KG1 (cell line): ENCODE data around the gene PAK1IP1.
"Not testable (repeated sequence)": the region's sequence is repeated elsewhere in the genome, so short reads cannot be mapped to it uniquely, and the experiment has no call there.

Experiments
- DNase-seq: peaks from one replicate; lab custom pipeline; 2025; lab: John Stamatoyannopoulos, UW

PAK1IP1 gene

DNA sequence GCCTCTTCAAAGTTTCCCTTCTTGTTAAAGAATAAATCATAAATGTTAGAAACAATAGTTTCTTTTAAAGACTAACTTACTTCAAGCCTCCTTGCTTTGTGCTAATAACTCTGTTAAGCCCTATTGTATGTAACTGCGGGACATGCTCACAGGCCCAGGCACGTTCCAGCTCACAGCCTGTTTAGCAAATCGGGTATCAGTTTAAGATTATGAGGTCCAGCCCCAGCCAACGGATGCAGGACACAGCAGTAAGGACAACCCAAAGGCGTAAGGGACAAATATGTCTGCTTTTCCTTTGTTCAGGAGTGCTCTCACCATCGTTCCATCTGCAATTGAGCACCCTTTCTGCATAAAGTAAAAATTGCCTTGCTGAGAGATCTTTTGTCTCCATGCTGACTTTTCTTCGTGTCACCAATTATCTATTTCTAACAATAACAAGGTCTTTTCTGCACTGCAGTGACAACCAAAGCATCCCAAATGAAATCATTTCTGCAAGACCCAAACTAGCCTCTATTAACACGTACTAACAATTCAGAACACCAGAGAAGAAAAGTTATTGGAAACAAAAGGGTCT, 1.7 kb upstream of the PAK1IP1 start:
- DNase-seq: no peak

DNA sequence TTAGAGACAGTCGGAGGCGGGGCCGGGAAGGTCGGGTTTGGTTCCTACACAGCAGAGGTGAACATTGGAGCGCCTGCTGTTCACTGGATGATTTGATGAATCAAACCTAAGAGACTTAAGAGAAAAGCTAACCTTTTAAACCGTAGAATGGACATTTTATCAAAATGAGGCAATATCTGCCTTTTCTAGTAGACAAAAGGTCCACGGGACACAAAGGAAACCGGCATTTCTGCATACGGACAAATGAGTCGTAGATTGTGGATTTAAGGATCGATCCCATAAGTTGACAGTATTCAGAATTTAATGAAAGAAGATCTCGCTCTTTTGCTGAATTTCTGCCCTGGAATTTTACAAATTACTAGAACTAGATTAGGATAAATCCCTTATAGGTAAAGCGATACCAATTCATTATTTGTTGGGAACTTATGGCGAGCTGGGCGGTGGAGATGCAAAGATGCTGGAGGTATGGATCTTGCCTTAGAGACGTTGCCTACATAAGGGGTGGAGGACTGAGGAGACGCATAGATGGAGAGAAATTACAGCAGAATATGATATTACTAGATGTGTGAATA, 400 bp downstream of the PAK1IP1 start:
- DNase-seq: no peak

DNA sequence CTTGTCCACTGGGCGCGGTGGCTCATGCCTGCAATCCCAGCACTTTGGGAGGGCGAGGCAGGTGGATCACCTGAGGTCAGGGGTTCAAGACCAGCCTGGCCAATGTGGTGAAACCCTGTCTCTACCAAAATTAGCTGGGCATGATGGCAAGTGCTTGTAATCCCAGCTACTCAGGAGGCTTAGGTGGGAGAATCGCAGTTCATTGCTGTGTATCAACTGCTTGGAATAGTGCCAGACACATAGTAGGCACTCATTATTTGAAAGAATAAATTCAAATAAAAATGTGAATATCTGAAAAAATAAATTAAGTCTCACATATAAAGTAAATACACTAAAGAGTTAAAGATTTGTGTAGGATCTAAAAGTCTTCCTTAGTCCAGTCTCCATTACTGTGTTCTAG, 1.9 kb downstream of the PAK1IP1 start:
- DNase-seq: no peak

DNA sequence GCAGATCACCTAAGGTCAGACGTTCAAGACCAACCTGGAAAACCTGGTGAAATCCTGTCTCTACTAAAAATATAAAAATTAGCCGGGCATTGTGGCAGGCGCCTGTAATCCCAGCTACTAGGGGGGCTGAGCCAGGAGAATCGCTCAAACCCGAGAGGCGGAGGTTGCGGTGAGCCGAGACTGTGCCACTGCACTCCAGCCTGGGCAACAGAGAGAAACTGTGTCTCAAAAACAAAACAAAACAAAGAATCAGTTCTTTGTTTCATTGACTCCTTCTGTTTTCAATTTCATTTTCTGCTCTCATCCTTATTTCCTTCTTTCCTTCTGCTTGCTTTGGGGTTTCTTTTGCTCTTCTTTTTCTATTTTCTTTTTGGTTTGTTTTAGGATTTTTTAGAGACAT, 19.2 kb downstream of the PAK1IP1 start:
- no peak for DNase-seq

DNA sequence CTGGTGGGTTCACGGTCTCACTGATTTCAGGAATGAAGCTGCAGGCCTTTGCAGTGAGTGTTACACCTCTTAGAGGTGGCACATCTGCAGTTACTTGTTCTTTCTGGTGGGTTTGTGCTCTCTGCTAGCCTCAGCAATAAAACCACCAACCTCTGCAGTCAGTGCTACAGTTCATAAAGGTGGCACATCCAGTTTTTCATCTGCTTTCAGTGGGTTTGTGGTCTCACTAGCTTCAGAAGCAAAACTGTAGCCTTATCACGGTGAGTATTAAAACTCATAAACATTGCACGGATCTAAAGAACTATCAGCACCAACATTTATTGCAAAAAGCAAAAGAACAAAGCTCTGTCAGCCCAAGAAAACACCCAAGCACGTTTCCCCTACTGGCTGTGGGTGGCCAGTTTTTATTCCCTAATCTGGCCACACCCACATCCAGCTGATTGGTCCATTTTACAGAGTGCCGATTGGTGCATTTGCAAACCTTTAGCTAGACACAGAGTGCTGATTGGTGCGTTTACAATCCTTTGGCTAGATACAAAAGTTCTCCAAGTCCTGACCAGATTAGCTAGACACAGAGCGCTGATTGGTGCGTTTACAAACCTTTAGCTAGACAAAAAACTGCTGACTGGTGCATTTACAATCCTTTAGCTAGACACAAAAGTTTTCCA, 24.7 kb downstream of the PAK1IP1 start:
- DNase-seq: peak; percentile 3

DNA sequence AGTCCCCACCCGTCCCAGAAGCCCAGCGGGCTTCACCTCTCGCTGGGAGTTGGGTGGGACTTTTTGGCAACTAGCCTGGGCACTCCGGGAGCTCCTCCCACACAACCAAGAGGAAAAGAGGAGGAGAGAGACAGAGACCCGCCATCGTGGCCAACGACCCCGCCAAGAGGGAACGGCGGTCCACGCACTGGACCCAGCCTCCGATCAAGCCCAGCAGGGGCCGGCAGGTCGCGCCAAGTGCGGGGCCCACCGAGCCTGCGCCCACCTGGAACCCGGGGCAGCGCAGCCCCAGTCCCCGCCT, 25.1 kb downstream of the PAK1IP1 start:
- DNase-seq: no peak

DNA sequence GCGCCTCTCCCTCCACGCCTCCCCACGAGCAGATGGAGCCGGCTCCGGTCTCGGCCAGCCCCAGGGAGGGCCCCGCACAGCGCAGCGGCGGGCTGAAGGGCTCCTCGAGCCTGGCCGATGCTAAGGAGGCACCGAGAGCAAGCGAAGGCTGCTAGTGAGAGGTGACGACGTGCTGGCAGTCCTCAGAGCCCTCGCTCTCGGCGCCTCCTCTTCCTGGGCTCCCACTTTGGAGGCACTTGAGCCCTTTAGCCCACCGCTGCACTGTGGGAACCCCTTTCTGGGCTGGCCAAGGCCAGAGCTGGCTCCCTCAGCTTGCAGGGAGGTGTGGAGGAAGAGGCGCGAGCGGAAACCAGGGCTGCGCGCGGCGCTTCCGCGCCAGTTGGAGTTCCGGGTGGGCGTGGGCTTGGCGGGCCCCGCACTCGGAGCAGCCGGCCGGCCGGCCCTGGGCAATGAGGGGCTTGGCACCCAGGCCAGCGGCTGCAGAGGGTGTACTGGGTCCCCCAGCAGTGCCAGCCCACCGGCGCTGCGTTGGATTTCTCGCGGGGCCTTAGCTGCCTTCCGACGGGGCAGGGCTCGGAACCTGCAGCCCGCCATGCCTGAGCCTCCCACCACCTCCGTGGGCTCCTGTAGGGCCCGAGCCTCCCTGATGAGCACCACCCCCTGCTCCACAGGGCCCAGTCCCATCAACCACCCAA, 25.6 kb downstream of the PAK1IP1 start:
- peak; percentile 67 for DNase-seq

DNA sequence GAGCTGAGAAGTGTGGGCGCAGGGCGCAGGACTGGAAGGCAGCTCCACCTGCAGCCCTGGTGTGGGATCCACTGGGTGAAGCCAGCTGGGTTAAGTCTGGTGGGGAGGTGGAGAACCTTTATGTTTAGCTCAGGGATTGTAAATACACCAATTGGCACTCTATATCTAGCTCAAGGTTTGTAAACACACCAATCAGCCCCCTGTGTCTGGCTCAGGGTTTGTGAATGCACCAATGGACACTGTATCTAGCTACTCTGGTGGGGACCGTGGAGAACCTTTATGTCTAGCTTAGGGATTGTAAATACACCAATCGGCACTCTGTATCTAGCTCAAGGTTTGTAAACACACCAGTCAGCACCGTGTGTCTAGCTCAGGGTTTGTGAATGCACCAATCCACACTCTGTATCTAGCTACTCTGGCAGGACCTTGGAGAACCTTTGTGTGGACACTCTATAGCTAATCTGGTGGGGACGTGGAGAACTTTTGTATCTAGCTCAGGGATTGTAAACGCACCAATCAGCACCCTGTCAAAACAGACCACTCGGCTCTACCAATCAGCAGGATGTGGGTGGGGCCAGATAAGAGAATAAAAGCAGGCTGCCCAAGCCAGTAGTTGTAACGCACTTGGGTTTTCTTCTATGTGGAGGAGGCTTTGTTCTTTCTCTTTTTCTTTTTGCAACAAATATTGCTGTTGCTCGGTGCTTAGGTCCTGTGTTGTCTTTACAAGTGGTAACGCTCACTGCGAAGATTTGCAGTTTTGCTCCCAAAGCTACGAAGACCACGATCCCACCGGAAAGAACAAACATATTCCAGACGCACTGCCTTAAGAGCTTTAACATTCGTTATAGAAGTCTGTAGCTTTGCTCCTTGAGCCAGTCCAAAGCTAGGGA, 26.4 kb downstream of the PAK1IP1 start:
- DNase-seq: not testable (repeated sequence)

DNA sequence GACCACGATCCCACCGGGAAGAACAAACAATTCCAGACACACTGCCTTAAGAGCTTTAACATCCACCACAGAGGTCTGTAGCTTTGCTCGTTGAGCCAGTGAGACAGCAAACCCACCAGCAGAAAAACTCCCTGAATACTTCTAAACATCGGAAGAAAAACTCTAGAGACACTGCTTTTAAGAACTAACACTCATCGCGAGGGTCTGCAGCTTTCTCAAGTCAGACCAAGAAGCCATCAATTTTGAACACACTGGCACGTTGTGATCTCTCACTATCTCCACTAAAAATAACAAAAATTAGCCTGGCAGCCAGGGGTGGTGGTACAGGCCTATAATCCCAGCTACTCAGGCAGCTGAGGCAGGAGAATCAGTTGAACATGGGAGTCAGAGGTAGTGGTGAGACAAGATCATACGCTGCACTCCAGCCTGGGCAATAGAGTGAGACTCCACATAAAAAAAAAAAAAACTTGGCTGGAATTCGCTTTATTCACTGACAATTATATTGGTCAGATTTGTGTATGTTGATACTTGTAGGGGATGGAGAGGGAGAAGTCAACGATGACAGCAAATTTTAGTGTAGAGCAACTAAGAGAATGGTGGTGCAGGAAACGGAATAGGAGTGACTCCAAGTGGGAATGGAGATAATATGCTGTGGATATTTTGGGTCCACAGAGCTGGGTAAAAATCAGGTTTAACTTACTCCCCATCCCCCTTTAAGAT, 27.2 kb downstream of the PAK1IP1 start:
- DNase-seq: no peak

DNA sequence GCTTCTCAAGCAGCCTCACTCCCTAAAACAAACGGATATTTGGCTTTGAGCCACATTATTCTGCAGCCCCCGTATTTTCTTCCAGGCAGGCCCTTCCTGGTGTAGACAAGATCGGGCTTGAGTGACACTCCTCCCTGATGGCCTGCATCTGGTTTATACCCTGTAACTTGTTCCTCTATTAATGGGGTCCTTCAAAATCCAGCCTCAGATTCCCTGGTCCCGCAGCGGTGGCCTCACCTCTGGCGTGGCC, 27.7 kb downstream of the PAK1IP1 start:
- DNase-seq: no peak

DNA sequence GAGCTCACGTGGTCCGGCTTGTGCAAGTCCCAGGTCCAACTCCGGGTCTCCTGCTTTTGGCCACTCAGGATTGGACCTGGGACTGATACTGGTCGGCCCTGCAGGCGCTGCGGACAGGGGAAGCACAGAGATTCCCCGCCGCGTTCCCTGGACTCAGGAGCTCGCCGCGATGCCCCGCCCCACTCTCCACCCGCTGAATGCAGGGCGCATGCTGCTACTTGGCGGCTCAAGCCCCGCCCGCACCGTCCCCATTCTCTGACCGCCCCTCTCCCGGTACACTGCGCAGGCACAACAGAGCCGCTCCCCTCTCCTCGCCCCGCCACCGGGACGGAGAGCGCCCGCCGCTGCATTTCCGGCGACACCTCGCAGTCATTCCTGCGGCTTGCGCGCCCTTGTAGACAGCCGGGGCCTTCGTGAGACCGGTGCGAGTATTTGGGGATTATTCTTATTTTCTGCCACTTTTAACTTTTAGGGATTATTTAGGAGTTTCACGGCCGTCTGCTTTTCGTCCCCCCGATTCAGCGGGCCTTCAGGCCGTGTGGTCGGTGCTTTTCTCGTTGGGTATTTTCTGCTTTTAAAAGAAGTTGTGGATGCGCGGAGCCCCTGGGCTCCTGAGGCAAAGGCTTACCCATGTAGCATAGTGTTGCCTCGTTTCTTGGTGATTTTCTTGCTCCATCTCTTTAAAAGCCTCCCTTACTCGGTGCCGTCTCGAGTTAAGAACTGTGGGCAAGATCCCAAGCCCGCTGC, 28.2 kb downstream of the PAK1IP1 start, which contains the start of gene TMEM14C:
Gene TMEM14C, plus strand, starts transcription at position 251 of the 747 bp plus-strand sequence. CDS start 1,544 bp downstream, outside the sequence.
- DNase-seq: peak; percentile 79

DNA sequence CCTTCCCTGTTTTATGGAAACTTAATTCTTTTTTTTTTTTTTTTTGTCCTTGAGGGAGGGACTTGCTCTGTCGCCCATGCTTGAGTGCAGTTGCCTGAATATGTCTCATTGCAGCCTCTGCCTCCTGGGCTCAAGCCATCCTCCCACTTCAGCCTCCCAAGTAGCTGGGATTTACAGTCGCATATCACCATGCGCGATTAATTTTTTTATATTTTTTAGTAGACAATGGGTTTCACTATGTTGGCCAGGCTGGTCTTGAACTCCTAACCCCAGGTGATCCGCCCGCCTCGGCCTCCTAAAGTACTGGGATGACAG, 28.8 kb downstream of the PAK1IP1 start:
- DNase-seq: no peak

DNA sequence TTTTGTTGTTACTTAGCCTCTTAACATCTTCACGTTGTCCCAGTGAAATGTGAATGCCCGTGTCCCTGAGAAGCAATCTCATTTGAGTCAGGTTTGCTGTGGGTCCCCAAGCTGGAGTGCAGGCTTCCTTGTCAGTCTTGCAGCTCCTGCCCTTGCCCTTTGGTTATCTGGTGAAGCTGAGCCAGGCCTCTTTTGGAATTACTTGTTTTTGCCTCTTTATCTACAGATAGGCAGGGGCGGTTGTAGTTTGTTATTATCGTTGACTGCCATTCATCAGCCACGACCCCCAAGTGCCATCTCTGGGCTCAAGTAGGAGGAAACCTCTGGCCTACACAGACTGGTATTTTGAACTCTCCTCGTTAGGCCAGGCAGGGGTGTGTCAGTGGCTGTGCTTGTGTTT, 30.3 kb downstream of the PAK1IP1 start:
- DNase-seq: no peak

DNA sequence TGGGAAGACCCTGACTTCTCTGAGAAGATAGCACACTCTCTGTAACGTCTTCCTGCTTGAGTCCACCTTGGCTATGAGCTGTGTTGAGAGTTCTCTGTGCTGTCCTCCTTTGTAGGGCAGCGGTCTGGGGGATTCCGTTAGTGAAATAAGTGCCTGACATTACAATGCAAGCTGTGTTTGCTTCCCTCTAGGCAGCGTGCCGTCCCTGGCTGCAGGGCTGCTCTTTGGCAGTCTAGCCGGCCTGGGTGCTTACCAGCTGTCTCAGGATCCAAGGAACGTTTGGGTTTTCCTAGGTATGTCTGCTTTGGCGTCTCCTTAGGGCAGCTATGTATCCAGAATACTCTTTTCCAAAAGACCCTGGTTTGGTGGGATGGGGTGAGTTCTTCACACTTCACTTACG, 30.9 kb downstream of the PAK1IP1 start:
- DNase-seq: no peak

DNA sequence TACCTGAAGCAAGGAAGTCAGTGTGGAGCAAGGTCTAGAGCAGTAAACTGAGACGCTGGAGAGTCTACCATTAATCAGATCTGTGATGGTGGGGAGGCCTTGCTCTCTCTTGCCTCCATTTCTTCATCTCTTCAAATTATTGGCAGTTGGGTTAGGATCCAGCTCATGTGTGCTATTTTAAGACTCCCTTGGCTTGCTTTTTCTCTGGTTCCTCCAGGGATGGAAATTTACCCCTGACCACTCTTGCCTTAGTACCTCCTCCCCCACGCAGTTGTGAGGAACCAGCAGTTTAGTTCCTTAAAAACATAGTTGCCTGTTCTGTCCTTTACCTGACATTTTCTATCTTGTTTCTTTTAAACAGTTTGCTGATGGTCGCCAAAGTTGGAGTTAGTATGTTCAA, 35.5 kb downstream of the PAK1IP1 start:
- no peak for DNase-seq

DNA sequence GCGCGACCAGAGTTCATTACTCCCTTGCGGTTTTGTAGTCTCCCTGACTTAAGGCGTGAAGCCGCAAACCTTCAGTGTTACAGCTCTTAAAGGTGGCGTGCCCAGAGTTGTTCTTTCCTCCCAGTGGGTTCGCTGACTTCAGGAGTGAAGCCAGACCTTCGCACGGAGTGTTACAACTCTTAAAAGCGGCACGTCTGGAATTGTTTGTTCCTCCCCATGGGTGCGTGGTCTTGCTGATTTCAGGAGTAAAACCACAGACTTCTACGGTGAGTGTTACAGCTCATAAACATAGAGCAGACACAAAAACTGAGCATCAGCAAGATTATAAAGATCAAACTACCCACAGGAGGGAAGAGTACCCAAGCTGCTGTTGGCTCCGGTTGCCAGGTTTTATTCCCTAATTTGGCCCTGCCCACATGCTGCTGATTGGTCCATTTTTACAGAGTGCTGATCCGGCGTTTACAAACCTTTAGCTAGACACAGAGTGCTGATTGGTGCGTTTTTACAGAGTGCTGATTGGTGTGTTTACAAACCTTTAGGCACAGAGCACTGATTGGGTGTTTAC, 38.5 kb downstream of the PAK1IP1 start:
- no peak for DNase-seq

DNA sequence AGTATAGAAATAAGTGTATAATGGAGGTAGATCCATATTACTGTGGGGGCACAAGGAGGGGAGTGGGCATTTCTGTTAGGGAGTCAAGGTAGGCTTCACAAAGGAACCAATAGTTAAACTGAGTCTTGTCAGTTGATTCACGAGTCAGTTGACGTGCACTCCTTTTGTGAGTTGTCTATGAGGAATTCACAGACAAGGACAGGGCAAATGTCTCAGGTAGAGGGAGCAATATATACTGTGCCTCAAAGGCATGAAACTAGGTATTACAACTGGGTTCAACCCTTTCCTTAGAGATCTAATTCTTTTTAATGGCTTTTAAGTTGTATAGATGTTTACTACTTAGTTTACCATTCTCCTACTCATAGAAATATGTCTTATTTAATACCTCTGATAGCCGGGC, 39.1 kb downstream of the PAK1IP1 start:
- DNase-seq: no peak

DNA sequence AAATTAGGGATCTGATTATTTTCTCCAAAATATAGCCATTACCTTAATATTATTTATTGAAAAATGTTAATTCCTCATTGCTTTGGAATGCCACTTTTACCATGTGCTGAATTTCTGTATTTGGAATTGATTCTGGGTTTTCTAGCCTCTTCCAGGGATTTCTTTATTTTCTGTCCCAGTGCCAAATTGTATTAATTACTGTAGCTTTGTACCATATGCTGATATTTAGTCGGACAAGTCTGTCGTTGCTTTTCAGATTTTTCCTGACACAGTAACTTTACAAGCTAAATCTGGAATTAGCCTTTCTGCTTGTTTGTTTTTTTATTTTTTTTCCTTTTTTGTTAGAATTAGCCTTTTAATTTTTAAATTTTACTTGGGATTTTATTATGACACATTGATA, 42.0 kb downstream of the PAK1IP1 start:
- DNase-seq: no peak

DNA sequence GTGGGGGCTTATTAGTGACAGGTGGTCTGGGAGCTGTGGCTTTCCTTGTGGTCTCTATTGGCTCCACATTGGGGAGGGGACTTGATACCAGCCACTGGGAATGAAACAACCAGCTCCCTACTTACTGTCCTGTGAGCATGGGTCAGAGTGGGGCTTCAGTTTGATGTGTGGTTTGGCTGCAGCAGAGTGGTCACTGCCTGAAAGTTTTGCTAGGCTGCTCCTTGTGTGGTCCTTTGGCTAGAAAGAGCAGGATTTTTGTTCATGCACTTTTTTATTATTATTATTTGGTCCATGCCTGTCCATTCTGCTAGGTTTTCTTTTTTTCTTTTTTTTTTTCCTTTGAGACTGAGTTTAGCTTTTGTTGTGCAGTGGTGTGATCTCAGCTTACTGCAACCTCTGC, 45.3 kb downstream of the PAK1IP1 start:
- no peak for DNase-seq

DNA sequence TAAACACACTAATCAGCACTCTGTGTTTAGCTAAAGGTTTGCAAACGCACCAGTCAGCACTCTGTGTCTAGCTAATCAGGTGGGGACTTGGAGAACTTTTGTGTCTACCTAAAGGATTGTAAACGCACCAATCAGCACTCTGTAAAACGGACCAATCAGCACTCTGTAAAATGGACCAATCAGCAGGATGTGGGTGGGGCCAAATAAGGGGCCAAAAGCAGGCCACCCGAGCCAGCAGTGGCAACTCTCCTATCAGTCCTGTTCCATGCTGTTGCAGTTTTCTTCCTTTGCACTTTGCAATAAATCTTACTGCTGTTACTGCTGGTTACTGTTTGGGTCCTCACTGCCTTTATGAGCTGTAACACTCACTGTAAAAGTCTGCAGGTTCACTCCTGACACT, 46.9 kb downstream of the PAK1IP1 start:
- not testable (repeated sequence) for DNase-seq

DNA sequence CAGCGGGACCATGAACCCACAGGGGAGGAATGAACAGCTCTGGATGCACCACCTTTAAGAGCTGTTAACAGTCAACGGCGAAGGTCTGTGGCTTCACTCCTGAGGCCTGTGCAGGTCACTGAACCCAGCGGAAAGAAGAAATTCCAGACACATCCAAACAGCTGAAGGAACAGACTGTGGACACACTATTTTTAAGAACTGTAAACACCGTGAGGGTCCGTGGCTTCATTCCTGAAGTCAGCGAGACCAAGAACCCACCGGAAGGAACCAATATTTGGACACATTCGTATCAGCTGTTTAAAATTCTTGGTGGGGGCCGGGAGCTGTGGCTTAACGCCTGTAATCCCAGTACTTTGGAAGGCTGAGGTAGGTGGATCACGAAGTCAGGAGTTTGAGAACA, 47.5 kb downstream of the PAK1IP1 start:
- no peak for DNase-seq
